Coronary artery (tissue), 2 donors: Measurements from ENCODE around the gene CREB5.

Source experiments
- DNase-seq: peaks from one replicate; pipeline ENCODE4 v3.0.0-alpha.2; 2017; ENCODE audit warnings: low spot score
- H3K27ac ChIP-seq, 2 donors: fragments of 200-600 bp; sonication (generic); one replicate each; pipeline ENCODE4 v1.5.1; 2016 to 2019
- H3K4me3 ChIP-seq: fragments of 200-600 bp; sonication (generic); 2 replicates; pipeline ENCODE4 v1.5.1; 2016; ENCODE audit warnings: mild to moderate bottlenecking, moderate library complexity
- TF ChIP-seq, protein P1 (sequence below): fragments of 200-600 bp; sonication (generic); IDR thresholded peaks from one replicate; pipeline ENCODE4 v1.5.1; 2019; ENCODE audit warnings: antibody characterized with exemption

The CREB5 gene

DNA sequence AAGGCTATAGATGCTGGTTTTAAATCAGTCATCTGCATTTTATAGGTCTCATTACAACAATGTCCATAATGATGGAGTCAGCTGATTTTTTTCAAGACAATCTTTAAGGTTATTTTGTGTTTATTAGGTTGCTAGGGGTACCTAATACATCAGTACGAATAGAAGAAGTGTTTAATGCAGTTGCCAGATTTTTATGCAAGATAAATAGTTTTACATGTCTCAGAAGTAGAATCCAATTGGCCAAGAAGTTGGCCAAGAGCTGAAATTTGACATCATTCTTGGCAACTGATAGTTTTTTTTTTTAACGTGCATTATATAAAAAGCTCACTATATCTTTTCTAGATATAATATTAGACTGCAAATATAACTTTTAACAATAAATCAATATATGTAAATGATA, 337.3 kb downstream of the CREB5 start:
- no peak for DNase-seq
- no peak overlapping the region for H3K4me3 ChIP-seq
- TF ChIP-seq, protein P1, sequence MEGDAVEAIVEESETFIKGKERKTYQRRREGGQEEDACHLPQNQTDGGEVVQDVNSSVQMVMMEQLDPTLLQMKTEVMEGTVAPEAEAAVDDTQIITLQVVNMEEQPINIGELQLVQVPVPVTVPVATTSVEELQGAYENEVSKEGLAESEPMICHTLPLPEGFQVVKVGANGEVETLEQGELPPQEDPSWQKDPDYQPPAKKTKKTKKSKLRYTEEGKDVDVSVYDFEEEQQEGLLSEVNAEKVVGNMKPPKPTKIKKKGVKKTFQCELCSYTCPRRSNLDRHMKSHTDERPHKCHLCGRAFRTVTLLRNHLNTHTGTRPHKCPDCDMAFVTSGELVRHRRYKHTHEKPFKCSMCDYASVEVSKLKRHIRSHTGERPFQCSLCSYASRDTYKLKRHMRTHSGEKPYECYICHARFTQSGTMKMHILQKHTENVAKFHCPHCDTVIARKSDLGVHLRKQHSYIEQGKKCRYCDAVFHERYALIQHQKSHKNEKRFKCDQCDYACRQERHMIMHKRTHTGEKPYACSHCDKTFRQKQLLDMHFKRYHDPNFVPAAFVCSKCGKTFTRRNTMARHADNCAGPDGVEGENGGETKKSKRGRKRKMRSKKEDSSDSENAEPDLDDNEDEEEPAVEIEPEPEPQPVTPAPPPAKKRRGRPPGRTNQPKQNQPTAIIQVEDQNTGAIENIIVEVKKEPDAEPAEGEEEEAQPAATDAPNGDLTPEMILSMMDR: no peak
- H3K27ac ChIP-seq: no peak overlapping the region

DNA sequence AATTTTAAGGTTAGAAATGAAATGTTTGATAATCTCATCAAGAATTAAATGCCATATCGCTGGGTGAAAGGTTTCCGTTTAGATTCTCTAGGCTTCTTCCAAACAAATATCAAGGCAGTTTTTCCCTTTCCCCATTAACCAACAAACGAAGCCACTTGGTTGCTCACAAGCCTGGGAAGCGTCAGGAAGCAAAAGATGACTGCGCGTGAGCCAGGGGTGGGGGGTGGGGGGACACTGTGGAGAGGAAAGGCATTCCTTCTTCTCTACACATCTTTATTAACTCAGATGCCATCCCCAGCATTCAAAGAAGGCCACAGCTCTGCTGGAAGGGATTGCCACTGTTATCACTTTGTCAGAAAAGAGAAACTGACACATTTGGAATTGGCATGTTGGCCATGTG, 338.7 kb downstream of the CREB5 start:
- no peak overlapping the region for H3K27ac ChIP-seq

DNA sequence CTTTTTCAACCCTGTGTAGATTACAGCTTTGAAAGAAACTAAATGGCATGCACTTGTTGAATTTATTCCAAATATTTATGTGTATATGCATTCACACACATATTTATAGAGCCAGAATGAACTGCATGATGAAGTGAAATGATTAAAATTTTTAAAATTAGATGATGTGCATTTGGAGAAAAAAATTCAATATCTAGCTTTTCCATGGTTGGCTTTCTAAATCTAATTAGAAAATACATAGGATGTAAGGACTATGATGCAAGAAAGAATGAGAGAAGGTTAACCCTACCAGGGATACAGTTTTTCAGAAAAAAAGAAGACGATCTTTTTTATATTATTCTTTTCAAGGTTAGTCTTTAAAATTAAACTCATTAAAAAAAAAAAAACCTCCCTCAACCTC, 341.3 kb downstream of the CREB5 start:
- no peak overlapping the region for H3K27ac ChIP-seq
- TF ChIP-seq, protein P1: no peak
- no peak for DNase-seq
- no peak overlapping the region for H3K4me3 ChIP-seq

More for the DNA sequence above, 338.7 kb downstream of the CREB5 start:
- no peak for DNase-seq
- TF ChIP-seq, protein P1: no peak
- H3K4me3 ChIP-seq: no peak overlapping the region

DNA sequence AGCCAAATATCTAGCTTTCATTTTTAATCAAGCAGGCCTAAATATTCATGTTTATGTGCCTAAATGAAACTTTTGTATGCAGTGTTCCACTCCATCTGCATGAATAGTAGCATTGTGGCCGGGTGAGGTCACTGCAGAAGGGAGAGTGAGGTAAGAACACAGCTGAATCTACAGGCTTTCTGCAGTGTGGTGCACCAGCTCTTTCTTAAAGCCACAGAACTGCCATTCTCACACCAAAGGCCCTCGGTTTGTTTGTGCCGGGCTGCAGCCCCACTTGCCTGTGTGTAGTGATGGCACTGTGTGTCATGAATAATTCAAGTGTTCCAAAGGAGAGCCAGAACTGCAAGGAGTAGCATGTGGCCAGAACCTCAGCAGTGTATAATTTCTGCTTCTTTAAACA, 341.7 kb downstream of the CREB5 start:
- TF ChIP-seq, protein P1: no peak
- Histone ChIP-seq H3K27ac (no peak overlapping the region), H3K4me3 (no peak overlapping the region)
- DNase-seq: no peak

DNA sequence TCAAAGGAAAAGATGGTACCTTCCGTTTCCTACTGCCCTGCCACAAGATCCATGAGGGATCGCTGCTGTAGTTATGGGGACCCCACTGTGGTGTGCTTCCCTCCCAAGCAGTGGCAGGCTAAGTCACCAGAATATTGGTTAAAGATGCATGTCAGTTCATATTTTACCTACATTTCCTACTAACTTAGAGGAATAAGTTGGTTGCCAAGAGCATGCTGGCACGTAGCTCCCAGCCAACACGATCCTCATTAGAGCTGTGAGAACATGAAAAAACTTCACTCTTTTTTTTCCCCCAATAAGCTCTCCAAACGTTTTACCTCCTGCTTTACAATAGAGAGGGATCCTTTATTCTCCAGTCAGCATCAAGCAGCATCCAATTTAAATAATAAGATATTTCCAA, 342.1 kb downstream of the CREB5 start:
- no peak overlapping the region for H3K4me3 ChIP-seq
- no peak overlapping the region for H3K27ac ChIP-seq
- no peak for DNase-seq
- TF ChIP-seq, protein P1: no peak

DNA sequence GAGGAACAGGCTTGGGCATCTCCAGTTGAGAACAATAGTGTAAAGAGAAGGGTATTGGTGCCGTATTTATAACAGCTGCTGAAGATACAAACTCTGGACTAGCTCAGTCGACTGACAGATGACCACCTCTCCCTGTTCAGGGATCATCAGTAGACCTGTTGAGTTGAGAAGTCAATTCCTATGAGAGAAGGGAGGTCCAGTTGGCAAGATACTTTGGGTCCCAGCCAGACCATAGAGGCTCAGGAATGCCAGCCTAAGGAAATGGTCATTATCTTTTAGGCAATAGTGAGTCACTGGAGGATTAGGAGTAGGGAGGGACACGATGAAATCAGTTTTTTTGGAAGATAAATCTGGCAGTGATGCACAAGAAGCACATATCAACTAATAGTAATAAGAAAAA, 342.9 kb downstream of the CREB5 start:
- DNase-seq: no peak
- TF ChIP-seq, protein P1: no peak
- no peak overlapping the region for H3K27ac ChIP-seq
- H3K4me3 ChIP-seq: no peak overlapping the region

DNA sequence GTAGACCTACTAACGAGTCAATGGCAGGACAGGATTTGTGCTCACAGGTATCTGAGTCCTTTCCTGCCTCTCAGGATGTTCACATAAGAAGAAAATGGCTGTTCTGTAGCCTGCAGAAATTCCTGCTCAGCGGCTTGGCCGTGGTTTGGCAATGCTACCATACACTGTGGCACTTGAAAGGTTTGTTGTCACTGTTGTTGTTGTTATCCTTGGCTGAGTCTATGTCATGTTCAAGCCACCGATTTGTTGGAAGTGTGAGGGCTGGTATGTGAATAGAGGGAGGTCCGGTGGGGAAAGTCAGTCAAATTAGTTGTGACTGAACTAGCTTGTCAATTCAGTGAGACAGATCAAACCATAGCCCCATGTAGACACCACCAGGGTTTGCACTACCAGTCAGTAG, 345.9 kb downstream of the CREB5 start:
- TF ChIP-seq, protein P1: no peak
- no peak for DNase-seq
- Histone ChIP-seq H3K27ac (no peak overlapping the region), H3K4me3 (no peak overlapping the region)
